Superior temporal gyrus (tissue), 1 donor: ENCODE data around the gene GYG2.

Experiments
- DNase-seq: peaks from one replicate; pipeline ENCODE4 v3.0.0-alpha.2; 2016; ENCODE audit errors: extremely low spot score

GYG2 gene

GRCh38 chrX:2817036-2817435, 11.7 kb upstream of the GYG2 start:
- DNase-seq, result no peak

- DNase-seq, result no peak
These were observed 9.2 kb upstream of the GYG2 start for GRCh38 chrX:2819345-2820135.

GRCh38 chrX:2820136-2820771, 8.5 kb upstream of the GYG2 start:
- no peak for DNase-seq

- DNase-seq, result no peak
These were observed 4.8 kb upstream of the GYG2 start for GRCh38 chrX:2823795-2824386.

GRCh38 chrX:2824886-2825285, 3.8 kb upstream of the GYG2 start:
- no peak for DNase-seq

GRCh38 chrX:2828959-2829411, 255 bp downstream of the GYG2 start:
- DNase-seq, result no peak

- DNase-seq, result no peak
These were observed 928 bp downstream of the GYG2 start for GRCh38 chrX:2829469-2830246.

- DNase-seq, result no peak
These were observed 2.9 kb downstream of the GYG2 start for GRCh38 chrX:2831471-2832228.

GRCh38 chrX:2837961-2838360, 9.2 kb downstream of the GYG2 start:
- DNase-seq, result no peak

- DNase-seq, result no peak
These were observed 12.2 kb downstream of the GYG2 start for GRCh38 chrX:2840961-2841360.

- DNase-seq, result no peak
These were observed 12.8 kb downstream of the GYG2 start for GRCh38 chrX:2841537-2841936.

GRCh38 chrX:2846992-2847391, 18.3 kb downstream of the GYG2 start:
- DNase-seq, result no peak

GRCh38 chrX:2848871-2849301, 20.2 kb downstream of the GYG2 start:
- no peak for DNase-seq

- no peak for DNase-seq
These were observed 26.2 kb downstream of the GYG2 start for GRCh38 chrX:2854918-2855317.

GRCh38 chrX:2855761-2856160, 27.0 kb downstream of the GYG2 start:
- no peak for DNase-seq

GRCh38 chrX:2857566-2857965, 28.8 kb downstream of the GYG2 start:
- no peak for DNase-seq

GRCh38 chrX:2859197-2859797, 30.6 kb downstream of the GYG2 start:
- DNase-seq, result no peak

GRCh38 chrX:2862404-2862803, 33.7 kb downstream of the GYG2 start:
- DNase-seq, result no peak

- DNase-seq, result no peak
These were observed 34.9 kb downstream of the GYG2 start for GRCh38 chrX:2863646-2864045.

GRCh38 chrX:2867206-2867605, 38.5 kb downstream of the GYG2 start:
- DNase-seq, result no peak

GRCh38 chrX:2870650-2871049, 41.9 kb downstream of the GYG2 start:
- no peak for DNase-seq
